Common myeloid progenitor, CD34-positive (primary cell): ENCODE data around the gene HMG20B.
A peak's percentile ranks its signal among the peaks of the same experiment; 100 is the strongest.
"Not testable (repeated sequence)": the region's sequence is repeated elsewhere in the genome, so short reads cannot be mapped to it uniquely, and the experiment has no call there.

Source experiments
- CTCF ChIA-PET: fragments of 350-600 bp; sonication (Branson Sonifier 250); formaldehyde crosslinking; loops from one replicate; lab custom pipeline; 2021; ENCODE audit warnings: antibody characterized with exemption; lab: Charles Lee
- POLR2A ChIA-PET: fragments of 350-600 bp; sonication (Branson Sonifier 250); formaldehyde crosslinking; loops from one replicate; lab custom pipeline; 2021; ENCODE audit warnings: antibody characterized with exemption; lab: Charles Lee
- DNase-seq, 3 donors: peaks; one replicate each; pipeline versions ENCODE4 v3.0.0 to v3.0.0-alpha.2; 2013
- H3K27ac ChIP-seq, 2 experiments: 1 replicate in 1 of 2; 2 replicates in 1 of 2; pipeline ENCODE4 v1.7.0; 2013; ENCODE audit warnings: inconsistent platforms in 2 of 2, low read length in 2 of 2, mild to moderate bottlenecking in 2 of 2, low read depth in 1 of 2, moderate library complexity in 1 of 2; ENCODE audit not compliant: severe bottlenecking in 2 of 2, insufficient read depth in 1 of 2, poor library complexity in 1 of 2
- H3K27me3 ChIP-seq, 5 experiments: replicated peaks in 2 of 5; 1 replicate in 3 of 5; 2 replicates in 2 of 5; pipeline versions ENCODE4 v1.6.1 to v1.7.0; 2013; ENCODE audit warnings: low read length in 4 of 5, mild to moderate bottlenecking in 2 of 5, moderate library complexity in 2 of 5, inconsistent platforms in 1 of 5; ENCODE audit not compliant: insufficient read depth in 5 of 5, control insufficient read depth in 4 of 5
- H3K36me3 ChIP-seq, 4 experiments: 1 replicate in 2 of 4; 2 replicates in 2 of 4; pipeline versions ENCODE4 v1.6.1 to v1.7.0; 2013; ENCODE audit warnings: low read length in 3 of 4, control low read depth in 1 of 4, mild to moderate bottlenecking in 1 of 4; ENCODE audit not compliant: control insufficient read depth in 4 of 4, insufficient read depth in 4 of 4
- H3K4me1 ChIP-seq, 4 experiments: 1 replicate in 3 of 4; 2 replicates in 1 of 4; pipeline versions ENCODE4 v1.6.1 to v1.7.1; 2013; ENCODE audit warnings: low read length in 3 of 4, mild to moderate bottlenecking in 3 of 4, control low read depth in 1 of 4, inconsistent platforms in 1 of 4, moderate library complexity in 1 of 4; ENCODE audit not compliant: control insufficient read depth in 4 of 4, insufficient read depth in 4 of 4; ENCODE audit errors: control extremely low read depth in 1 of 4
- H3K4me3 ChIP-seq, 7 experiments: 1 replicate in 4 of 7; 2 replicates in 3 of 7; pipeline versions ENCODE4 v1.5.1 to v1.7.0; 2013; ENCODE audit warnings: mild to moderate bottlenecking in 7 of 7, low read length in 6 of 7, moderate library complexity in 6 of 7, inconsistent platforms in 2 of 7, low read depth in 2 of 7, control low read depth in 1 of 7; ENCODE audit not compliant: insufficient read depth in 4 of 7, control insufficient read depth in 1 of 7; ENCODE audit errors: extremely low read depth in 1 of 7
- H3K9me3 ChIP-seq, 5 experiments: 1 replicate in 4 of 5; 2 replicates in 1 of 5; pipeline versions ENCODE4 v1.6.1 to v1.7.1; 2013; ENCODE audit warnings: low read length in 4 of 5, mild to moderate bottlenecking in 2 of 5, inconsistent platforms in 1 of 5, low read depth in 1 of 5, moderate library complexity in 1 of 5; ENCODE audit not compliant: control insufficient read depth in 4 of 5, insufficient read depth in 2 of 5; ENCODE audit errors: control extremely low read depth in 1 of 5
- WGBS: methylation state at CpG from one replicate; pipeline ENCODE4 v1.1.5; 2013; ENCODE audit not compliant: insufficient coverage; 5-methylcytosine and 5-hydroxymethylcytosine counted together

HMG20B gene

GRCh38 chr19:3556423-3556977 lies 16.2 kb upstream of the HMG20B start:
- Histone ChIP-seq H3K27me3 (no peaks in the 10 kb centered on the region), H3K27ac (peak overlapping the region in 1 of 2 experiments; percentile 74), H3K9me3 (no peaks in the 10 kb centered on the region), H3K4me3 (peak overlapping the region; percentile 62 to 97 (median 87)), H3K36me3 (peaks cover 0 to 4% (median 0%) of the 10 kb centered on the region in 4 experiments), H3K4me1 (peaks cover 6 to 63% (median 52%) of the 10 kb centered on the region in 4 experiments)
- 35% methylated on average over 7 of the region's 9 CpGs for WGBS
- ChIA-PET CTCF (interaction anchor here (0.7 to 2.9 kb wide), 8 partner anchors 8 to 71 kb away, joined by 3 to 25 read pairs (median 4); partner anchors contain the start of gene GIPC3), POLR2A (interaction anchor here (0.6 to 0.8 kb wide), 4 partner anchors 117 to 869 kb away, joined by 3 read pairs; no protein-coding TSS in a partner anchor)
- DNase-seq: no peak

- H3K27ac ChIP-seq: peak overlapping the region in 1 of 2 experiments; percentile 74
- H3K4me1 ChIP-seq: peaks cover 6 to 63% (median 52%) of the 10 kb centered on the region in 4 experiments
- no peaks in the 10 kb centered on the region for H3K9me3 ChIP-seq
- no peaks in the 10 kb centered on the region for H3K27me3 ChIP-seq
- peak in 2 of 3 donors; percentile 66 to 76 for DNase-seq
- CTCF ChIA-PET: interaction anchor here (0.9 to 2.9 kb wide), 7 partner anchors 9 to 52 kb away, joined by 3 to 25 read pairs (median 4); partner anchors contain the start of gene GIPC3
- WGBS: 0% methylated on average over 60 of the region's 60 CpGs
- POLR2A ChIA-PET: interaction anchor here (0.7 to 0.8 kb wide), 4 partner anchors 13 to 173 kb away, joined by 3 to 4 read pairs (median 3); no protein-coding TSS in a partner anchor
- peaks cover 0 to 3% (median 0%) of the 10 kb centered on the region in 4 experiments for H3K36me3 ChIP-seq
- peak overlapping the region; percentile 62 to 97 (median 87) for H3K4me3 ChIP-seq
These were observed 15.7 kb upstream of the HMG20B start for GRCh38 chr19:3556978-3557460.

DNA sequence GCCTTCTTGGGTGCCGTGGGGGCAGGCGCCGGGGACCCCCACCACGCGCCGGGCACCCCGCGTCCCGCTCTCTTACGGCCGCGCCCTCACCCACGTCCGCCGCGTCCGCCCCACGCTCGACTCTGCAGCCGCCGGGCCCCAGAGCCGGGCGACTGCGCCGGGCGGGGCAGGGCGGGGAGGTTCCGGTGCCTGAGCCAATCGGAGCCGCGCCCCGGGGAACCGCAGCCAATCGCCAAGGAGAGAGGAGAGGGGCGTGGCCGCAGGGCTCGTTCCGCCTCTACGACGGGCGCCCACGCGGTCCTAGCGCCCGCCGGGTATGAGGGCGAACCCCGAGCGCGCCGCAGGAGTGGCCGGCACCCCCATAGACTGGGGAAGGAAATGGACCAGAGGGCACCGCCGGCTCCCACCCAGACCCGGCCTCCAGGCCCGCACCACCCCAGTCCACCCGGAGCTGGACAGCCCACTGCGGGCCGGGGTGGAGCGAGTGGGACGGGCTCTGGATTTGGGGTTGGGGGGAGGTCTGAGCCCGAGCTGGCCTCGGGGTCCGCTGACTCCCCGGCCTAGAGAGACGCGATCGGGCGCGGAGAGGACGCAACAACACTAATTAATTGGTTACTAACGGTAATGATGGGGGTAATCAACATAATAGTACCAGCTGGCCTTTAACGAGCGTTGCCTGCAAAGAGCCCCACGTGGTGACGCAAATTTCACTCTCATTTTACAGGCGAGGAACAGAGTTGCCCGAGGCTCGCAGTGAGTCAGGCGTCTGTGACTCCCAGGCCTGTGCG lies 15.1 kb upstream of the HMG20B start, which contains the start of gene MFSD12:
Gene MFSD12 (minus strand): TSS at position 126 of the 788 bp plus-strand sequence. CDS start 183 bp downstream, outside the sequence.
- peak; percentile 92 to 96 (median 95) for DNase-seq
- Histone ChIP-seq H3K27ac (peak within 1 kb of the TSS in 1 of 2 experiments; percentile 74), H3K36me3 (peaks cover 0 to 3% (median 0%) of the 10 kb centered on the region in 4 experiments), H3K4me3 (peak within 1 kb of the TSS; percentile 62 to 97 (median 87)), H3K9me3 (no peaks in the 10 kb centered on the region), H3K27me3 (no peaks in the 10 kb centered on the region), H3K4me1 (peaks cover 6 to 60% (median 49%) of the 10 kb centered on the region in 4 experiments)
- ChIA-PET POLR2A (interaction anchor here (0.7 to 0.8 kb wide), 3 partner anchors 12 to 173 kb away, joined by 3 to 4 read pairs (median 3); no protein-coding TSS in a partner anchor), CTCF (interaction anchor here (1.2 to 2.9 kb wide), 6 partner anchors 10 to 104 kb away, joined by 3 to 25 read pairs (median 5); no protein-coding TSS in a partner anchor)
- under 1% methylated on average over 74 of the region's 81 CpGs for WGBS

- H3K27me3 ChIP-seq: no peaks in the 10 kb centered on the region
- POLR2A ChIA-PET: no interaction called here
- no peaks in the 10 kb centered on the region for H3K36me3 ChIP-seq
- DNase-seq: no peak
- H3K27ac ChIP-seq: no peak overlapping the region
- no peaks in the 10 kb centered on the region for H3K9me3 ChIP-seq
- no peak overlapping the region for H3K4me3 ChIP-seq
- CTCF ChIA-PET: no interaction called here
- peaks cover 0 to 11% (median 8%) of the 10 kb centered on the region in 4 experiments for H3K4me1 ChIP-seq
- 92% methylated on average over 12 of the region's 17 CpGs for WGBS
These were observed 8.8 kb upstream of the HMG20B start for GRCh38 chr19:3563709-3564524.

DNA sequence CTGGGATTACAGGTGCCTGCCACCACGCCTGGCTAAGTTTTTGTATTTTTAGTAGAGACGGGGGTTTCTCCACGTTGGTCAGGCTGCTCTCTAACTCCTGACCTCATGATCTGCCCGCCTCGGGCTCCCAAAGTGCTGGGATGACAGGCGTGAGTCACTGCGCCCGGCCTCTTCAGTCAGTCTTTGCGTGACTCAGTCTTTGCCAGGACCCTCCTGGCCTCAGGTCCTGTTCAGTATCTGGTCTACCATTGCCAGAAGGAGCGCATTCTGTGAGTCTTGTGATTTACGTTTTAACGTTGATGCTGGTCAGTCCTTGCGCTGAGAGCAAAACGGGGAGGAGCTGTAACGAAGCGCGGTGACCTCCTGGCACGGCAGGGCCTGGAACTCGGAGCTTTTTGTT lies 7.6 kb upstream of the HMG20B start:
- DNase-seq: no peak
- ChIA-PET CTCF (no interaction called here), POLR2A (no interaction called here)
- no peaks in the 10 kb centered on the region for H3K36me3 ChIP-seq
- no peak overlapping the region for H3K4me3 ChIP-seq
- 97% methylated on average over 19 of the region's 19 CpGs for WGBS
- H3K27ac ChIP-seq: no peak overlapping the region
- peaks cover 0 to 11% (median 6%) of the 10 kb centered on the region in 4 experiments for H3K4me1 ChIP-seq
- no peaks in the 10 kb centered on the region for H3K9me3 ChIP-seq
- no peaks in the 10 kb centered on the region for H3K27me3 ChIP-seq

- H3K36me3 ChIP-seq, H3K9me3 ChIP-seq, H3K27me3 ChIP-seq, H3K4me3 ChIP-seq, H3K27ac ChIP-seq, DNase-seq: not testable (repeated sequence)
- peaks cover 0 to 15% (median 12%) of the 10 kb centered on the region in 4 experiments for H3K4me1 ChIP-seq
- ChIA-PET CTCF (interaction anchor here (1.1 kb wide), 1 partner anchor 22 kb away, joined by 4 read pairs; no protein-coding TSS in a partner anchor), POLR2A (interaction anchor here (0.6 to 0.7 kb wide), 2 partner anchors 12 to 29 kb away, joined by 3 to 4 read pairs; partner anchors contain the start of gene MFSD12)
- WGBS: 100% methylated on average over 8 of the region's 11 CpGs
These were observed 2.7 kb upstream of the HMG20B start for GRCh38 chr19:3570042-3570441.
